Rectal smooth muscle tissue (tissue), 1 donor: ENCODE results near the gene CYSRT1.

ENCODE experiments used
- H3K27ac ChIP-seq: one replicate; pipeline ENCODE4 v1.7.0; 2013; ENCODE audit warnings: low read depth, low read length, inconsistent platforms
- H3K27me3 ChIP-seq: one replicate; pipeline ENCODE4 v1.7.0; 2013; ENCODE audit warnings: low read length; ENCODE audit not compliant: control insufficient read depth, insufficient read depth
- H3K36me3 ChIP-seq: one replicate; pipeline ENCODE4 v1.7.0; 2013; ENCODE audit warnings: low read length; ENCODE audit not compliant: control insufficient read depth, insufficient read depth
- H3K4me1 ChIP-seq: one replicate; pipeline ENCODE4 v1.7.0; 2013; ENCODE audit warnings: low read length; ENCODE audit not compliant: control insufficient read depth, insufficient read depth
- H3K4me3 ChIP-seq: one replicate; pipeline ENCODE4 v1.7.0; 2013; ENCODE audit warnings: low read length
- H3K9ac ChIP-seq: one replicate; pipeline ENCODE4 v1.7.0; 2013; ENCODE audit warnings: low read length

Gene CYSRT1

DNA sequence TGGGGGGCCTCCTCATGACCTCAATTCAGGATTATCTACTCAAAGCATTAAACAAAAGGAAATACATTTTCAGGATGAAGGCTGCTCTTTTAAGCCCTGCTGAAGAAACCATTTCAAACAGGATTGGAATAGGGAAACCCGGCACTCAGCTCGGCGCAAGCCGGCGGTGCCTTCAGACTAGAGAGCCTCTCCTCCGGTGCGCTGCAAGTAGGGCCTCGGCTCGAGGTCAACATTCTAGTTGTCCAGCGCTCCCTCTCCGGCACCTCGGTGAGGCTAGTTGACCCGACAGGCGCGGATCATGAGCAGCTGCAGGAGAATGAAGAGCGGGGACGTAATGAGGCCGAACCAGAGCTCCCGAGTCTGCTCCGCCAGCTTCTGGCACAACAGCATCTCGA, 20.2 kb upstream of the CYSRT1 start:
- peaks cover 30% of the 10 kb centered on the region for H3K4me1 ChIP-seq
- H3K27me3 ChIP-seq, result no peaks in the 10 kb centered on the region
- H3K27ac ChIP-seq, result peak overlapping the region; percentile 79
- H3K36me3 ChIP-seq, result no peaks in the 10 kb centered on the region
- H3K4me3 ChIP-seq, result peak overlapping the region; percentile 89
- peak overlapping the region; percentile 74 for H3K9ac ChIP-seq

DNA sequence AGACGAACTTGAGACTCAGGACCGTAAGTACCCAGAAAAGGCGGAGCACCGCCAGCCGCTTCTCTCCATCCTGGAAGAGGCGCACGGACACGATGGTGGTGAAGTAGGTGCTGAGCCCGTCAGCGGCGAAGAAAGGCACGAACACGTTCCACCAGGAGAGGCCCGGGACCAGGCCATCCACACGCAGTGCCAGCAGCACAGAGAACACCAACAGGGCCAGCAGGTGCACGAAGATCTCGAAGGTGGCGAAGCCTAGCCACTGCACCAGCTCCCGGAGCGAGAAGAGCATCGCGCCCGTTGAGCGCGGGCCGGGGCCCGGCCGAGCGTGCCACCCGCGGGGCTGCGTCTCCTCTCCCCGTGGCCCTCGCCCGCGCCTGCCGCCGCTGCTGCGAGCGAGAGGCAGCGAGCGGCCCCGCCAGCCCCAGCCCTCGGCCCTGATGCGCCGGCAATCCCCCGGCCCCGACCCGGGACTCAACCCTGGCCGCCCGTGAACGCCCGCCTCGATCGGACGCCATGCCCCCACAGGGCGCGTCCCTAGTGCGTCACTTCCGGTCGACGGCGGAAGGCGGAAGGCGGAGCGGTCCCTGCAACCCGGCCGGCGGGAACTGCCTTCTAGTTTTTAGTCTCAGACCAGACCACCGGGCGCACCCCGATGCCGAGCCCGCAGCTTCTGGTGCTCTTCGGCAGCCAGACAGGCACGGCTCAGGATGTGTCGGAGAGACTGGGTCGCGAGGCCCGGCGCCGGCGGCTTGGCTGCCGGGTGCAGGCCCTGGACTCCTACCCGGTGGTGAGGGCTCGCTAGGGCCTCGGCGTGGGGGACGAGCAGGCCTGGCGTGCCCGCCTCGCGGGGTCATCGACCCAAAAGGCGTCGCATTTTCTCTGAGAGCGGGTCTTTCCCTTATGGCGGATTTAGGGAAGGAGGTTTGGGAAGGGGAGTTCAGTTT, 19.6 kb upstream of the CYSRT1 start, which contains the start of the genes NDOR1 and TMEM203:
NDOR1 (plus strand) TSS at position 575 of the 944 bp plus-strand sequence; CDS start at position 653, 78 bp downstream.
TMEM203 (minus strand) TSS at position 523 of the 944 bp plus-strand sequence; CDS start at position 289, 234 bp downstream.
- Histone ChIP-seq H3K27ac (peak within 1 kb of the TSS; percentile 79), H3K4me3 (peak within 1 kb of the TSS; percentile 89), H3K36me3 (no peaks in the 10 kb centered on the region), H3K27me3 (no peaks in the 10 kb centered on the region), H3K9ac (peak within 1 kb of the TSS; percentile 81), H3K4me1 (peaks cover 30% of the 10 kb centered on the region)

DNA sequence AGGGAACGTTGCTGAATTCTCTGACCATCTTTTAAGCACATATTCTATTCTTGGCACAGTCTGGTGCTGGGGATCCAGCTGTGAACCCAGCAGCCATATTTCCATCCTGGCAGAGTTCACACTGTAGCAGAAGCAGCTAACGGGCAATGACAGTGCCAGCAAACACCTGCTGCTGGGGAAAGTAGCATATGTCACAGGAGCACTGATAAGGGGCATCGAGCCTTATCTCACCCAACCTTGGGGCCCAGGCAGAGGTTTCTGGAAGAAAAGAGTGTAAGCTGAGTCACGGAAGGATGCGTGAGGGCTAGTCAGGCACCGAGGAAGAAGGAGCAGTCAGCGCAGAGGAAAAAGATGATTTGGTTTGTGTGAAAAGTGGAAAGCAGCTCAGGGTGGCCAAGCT, 18.4 kb upstream of the CYSRT1 start:
- Histone ChIP-seq H3K4me1 (peaks cover 24% of the 10 kb centered on the region), H3K4me3 (peak overlapping the region; percentile 89), H3K27ac (no peak overlapping the region), H3K36me3 (no peaks in the 10 kb centered on the region), H3K9ac (no peak overlapping the region), H3K27me3 (no peaks in the 10 kb centered on the region)

DNA sequence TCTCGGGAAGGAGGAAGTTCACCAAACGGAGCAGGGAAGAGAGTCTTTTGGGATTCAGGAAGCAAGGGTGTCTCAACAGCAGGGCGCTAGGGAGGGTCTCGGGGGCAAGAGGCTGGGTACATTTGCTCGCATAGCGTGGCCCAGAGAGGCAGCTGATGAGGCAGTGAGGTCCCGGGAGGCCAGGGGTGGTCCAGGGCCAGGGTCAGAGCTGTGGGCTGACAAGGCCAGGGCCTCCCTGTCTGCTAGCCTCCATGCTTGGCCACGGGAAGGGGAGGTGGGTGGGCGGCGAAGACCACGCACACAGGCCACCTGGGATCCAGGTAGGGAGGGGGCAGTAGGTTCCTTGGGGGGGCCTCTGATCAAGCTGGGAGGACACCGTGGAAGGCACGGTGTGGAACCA, 13.4 kb upstream of the CYSRT1 start:
- Histone ChIP-seq H3K4me3 (no peak overlapping the region), H3K27me3 (no peaks in the 10 kb centered on the region), H3K27ac (no peak overlapping the region), H3K4me1 (peaks cover 4% of the 10 kb centered on the region), H3K36me3 (peaks cover 2% of the 10 kb centered on the region), H3K9ac (no peak overlapping the region)

DNA sequence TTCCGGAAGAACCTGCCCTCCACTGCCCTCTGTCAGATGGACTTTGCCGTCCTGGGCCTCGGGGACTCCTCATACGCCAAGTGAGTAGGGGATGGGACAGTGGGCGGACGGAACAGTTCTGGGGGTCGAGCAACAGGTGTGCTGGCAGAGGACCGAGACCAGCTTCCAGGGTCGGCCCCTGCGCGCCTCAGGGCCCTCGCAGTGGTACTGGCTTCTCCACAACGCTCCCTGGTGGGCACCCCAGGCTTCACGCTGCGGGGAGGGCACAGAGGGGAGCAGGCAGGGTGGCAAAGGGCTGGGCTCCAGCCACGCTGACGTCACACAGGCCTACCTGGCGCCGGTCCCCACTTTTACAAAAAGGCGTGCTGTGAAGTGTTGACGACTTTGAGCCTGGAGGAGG, 12.5 kb upstream of the CYSRT1 start:
- Histone ChIP-seq H3K4me1 (no peaks in the 10 kb centered on the region), H3K9ac (no peak overlapping the region), H3K27me3 (no peaks in the 10 kb centered on the region), H3K27ac (no peak overlapping the region), H3K4me3 (no peak overlapping the region), H3K36me3 (peaks cover 2% of the 10 kb centered on the region)

DNA sequence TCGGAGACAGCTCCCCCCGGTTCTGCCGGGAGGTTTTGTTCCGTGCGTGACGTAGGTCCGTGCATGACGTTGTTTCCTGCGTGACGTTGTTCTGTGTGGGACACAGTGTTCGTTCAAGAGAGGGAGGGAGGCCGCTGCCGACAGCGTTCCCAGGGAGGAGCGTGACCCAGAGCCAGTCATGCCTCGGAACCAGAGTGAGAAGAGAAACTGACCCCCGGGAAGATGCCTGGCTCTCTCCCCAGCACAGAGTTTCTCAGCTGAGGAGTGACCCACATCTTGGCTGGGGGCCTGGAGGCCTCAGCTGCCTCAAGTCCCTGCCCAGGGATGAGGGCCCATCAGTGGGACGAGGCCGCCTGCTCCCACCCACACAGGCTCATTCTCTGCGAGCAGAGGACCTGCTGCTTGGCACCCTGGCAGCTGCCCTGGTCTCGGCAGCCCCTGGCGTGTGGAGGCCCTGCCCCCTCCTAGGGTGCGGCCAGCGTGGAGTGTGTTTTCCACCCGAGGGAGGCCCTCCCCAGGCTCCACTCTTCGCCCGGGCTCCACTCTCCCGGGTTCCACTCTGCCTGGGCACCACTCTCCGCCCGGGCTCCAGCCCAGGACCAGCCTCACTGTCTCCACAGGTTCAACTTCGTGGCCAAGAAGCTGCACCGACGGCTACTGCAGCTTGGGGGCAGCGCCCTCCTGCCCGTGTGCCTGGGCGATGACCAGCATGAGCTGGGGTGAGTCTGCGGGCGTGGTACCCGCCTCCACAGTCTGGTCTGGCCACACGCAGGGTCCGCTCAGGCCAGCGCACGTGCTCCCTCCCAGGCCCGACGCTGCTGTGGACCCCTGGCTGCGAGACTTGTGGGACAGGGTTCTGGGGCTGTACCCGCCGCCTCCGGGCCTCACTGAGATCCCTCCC, 11.6 kb upstream of the CYSRT1 start:
- no peaks in the 10 kb centered on the region for H3K4me1 ChIP-seq
- H3K4me3 ChIP-seq, result no peak overlapping the region
- no peaks in the 10 kb centered on the region for H3K27me3 ChIP-seq
- no peak overlapping the region for H3K27ac ChIP-seq
- H3K36me3 ChIP-seq, result peaks cover 2% of the 10 kb centered on the region
- no peak overlapping the region for H3K9ac ChIP-seq

DNA sequence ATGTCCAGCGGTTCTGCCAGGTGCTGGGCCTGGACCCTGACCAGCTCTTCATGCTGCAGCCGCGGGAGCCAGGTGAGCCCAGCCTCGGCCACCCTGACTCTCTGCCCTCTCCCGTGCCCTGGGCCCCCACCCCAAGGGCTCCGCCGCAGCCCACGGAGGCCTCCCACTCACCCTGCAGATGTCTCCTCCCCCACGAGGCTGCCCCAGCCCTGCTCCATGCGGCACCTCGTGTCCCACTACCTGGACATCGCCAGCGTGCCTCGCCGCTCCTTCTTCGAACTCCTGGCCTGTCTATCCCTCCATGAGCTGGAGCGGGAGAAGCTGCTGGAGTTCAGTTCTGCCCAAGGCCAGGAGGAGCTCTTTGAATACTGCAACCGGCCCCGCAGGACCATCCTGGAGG, 10.4 kb upstream of the CYSRT1 start:
- no peaks in the 10 kb centered on the region for H3K4me1 ChIP-seq
- H3K4me3 ChIP-seq, result no peak overlapping the region
- no peaks in the 10 kb centered on the region for H3K27me3 ChIP-seq
- H3K27ac ChIP-seq, result no peak overlapping the region
- peaks cover 2% of the 10 kb centered on the region for H3K36me3 ChIP-seq
- no peak overlapping the region for H3K9ac ChIP-seq

DNA sequence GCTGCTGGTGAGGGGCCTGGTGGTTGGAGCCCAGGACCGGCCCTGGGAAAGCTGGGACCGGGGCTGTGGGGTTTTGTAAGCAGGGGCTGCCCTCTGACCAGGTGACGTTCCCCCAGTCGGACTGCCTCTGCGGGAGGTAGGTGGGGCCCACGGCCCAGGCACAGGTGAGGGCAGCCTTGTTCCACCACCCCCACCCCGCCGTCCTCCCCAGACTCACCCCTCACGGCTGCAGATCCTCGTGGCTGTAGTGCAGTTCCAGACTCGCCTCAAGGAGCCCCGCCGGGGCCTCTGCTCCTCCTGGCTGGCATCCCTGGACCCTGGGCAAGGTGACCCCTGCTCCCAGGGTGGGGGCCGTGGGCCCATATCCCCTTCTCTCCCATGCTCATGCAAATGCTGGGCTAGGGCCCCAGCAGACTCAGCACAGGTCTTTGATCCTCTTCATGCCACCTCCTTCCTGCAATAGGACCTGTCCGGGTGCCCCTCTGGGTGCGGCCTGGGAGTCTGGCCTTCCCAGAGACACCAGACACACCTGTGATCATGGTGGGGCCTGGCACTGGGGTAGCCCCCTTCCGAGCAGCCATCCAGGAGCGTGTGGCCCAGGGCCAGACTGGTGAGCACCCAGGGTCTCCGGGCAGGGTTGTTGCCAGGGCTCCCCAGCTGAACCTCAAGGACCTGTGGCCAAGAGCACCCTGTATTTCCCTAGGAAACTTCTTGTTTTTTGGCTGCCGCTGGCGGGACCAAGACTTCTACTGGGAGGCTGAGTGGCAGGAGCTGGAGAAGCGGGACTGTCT, 9.6 kb upstream of the CYSRT1 start:
- Histone ChIP-seq H3K27ac (no peak overlapping the region), H3K4me3 (no peak overlapping the region), H3K36me3 (peaks cover 2% of the 10 kb centered on the region), H3K27me3 (no peaks in the 10 kb centered on the region), H3K4me1 (no peaks in the 10 kb centered on the region), H3K9ac (no peak overlapping the region)

DNA sequence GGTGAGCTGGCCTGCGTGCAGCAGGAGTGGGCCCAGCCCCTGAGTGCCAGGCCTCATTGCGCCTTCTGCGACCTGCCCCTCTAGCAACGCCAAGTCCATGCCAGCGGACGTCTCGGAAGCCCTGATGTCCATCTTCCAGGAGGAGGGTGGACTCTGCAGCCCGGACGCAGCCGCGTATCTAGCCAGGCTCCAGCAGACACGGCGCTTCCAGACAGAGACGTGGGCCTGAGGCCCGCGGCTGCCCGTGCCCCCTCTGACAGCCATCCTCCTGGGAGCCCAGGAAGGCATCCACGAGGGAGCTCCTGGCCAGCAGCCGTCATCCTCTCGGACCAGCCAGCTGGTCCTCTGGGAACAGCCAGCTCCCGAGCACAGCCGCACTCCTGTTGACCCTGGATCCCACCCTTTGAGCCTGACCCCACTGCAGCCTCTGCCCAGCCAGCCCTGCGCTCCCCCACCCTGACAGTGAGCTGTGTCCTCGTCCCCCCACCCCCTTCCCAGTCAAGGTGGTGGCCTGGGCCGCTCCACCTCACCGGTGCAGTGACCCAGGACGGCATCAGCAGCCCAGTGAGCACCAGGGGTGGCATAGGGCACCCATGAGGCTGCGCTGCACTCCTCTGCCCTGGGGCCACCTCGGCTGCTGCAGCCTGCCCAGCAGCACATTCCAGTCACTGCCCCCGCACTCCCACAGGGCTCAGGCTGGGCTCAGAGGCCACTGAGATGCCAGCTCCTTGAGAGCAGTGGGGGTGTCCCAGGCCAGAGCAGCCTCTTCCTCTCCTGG, 8.6 kb upstream of the CYSRT1 start:
- Histone ChIP-seq H3K27me3 (no peaks in the 10 kb centered on the region), H3K9ac (no peak overlapping the region), H3K27ac (no peak overlapping the region), H3K36me3 (peaks cover 2% of the 10 kb centered on the region), H3K4me3 (no peak overlapping the region), H3K4me1 (no peaks in the 10 kb centered on the region)

DNA sequence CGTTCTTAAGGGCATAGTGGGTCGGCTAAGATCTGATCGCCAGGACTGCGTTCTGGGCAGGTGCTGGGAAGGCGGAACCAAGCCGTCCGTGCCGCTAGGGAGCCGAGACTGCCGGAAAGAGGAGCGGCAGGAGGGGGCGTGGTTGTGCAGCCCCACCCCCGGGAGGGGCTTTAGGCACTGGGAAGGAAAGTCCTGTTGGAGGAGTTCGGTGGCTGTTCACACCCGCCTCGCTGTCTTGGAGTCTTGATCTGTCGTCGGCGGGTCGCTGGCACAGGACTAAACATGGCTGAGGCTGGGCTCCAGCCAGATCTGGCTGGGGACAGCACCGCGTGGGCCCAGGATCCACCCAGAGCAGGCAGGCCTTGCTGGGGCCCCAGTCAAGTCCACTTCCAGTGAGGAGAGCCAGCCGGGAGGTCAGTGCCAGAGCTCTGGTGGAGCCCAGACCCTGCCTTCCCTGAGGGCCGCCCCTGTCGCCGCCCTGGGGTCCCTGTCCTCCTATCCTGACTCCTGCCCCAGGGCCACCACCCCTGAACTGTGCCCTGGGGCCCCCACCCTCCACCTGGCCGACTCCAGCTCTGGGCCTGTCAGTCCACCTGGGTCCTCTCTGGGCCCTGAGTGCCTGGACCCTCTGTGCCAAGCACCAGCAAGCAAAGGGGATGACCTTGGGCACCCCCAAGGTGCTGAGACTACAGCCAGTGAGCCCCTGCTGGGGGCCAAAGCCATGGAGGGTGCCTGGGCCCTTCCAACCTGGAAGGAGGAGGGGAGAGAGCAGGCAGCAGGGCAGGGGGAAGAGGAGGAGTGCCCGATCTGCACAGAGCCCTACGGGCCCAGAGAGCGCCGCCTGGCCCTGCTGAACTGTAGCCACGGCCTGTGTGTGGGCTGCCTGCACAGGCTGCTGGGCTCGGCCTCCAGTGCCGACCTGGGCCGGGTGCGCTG, 7.4 kb upstream of the CYSRT1 start:
- peaks cover 2% of the 10 kb centered on the region for H3K36me3 ChIP-seq
- no peak overlapping the region for H3K27ac ChIP-seq
- H3K4me3 ChIP-seq, result peak overlapping the region; percentile 48
- H3K4me1 ChIP-seq, result no peaks in the 10 kb centered on the region
- H3K9ac ChIP-seq, result peak overlapping the region; percentile 30
- no peaks in the 10 kb centered on the region for H3K27me3 ChIP-seq
